H9 (cell line): ENCODE data around the gene ETV6. TPM values are rescaled to one million over a fixed set of nuclear protein-coding genes. Genes with fewer than 3 reads are reported as not detected.

ENCODE experiments used
- DNase-seq: peaks from one replicate; pipeline ENCODE4 v3.0.0-alpha.2; 2017
- H2AFZ ChIP-seq: one replicate; pipeline ENCODE4 v1.6.1; 2013; ENCODE audit warnings: mild to moderate bottlenecking, low read length, control low read depth, moderate library complexity
- H2AK5ac ChIP-seq: 2 replicates; pipeline ENCODE4 v1.6.1; 2013; ENCODE audit warnings: low read length, control low read depth, mixed read lengths; ENCODE audit not compliant: insufficient read length
- H2BK120ac ChIP-seq: one replicate; pipeline ENCODE4 v1.6.1; 2013; ENCODE audit warnings: low read depth, mild to moderate bottlenecking, low read length, control low read depth, inconsistent platforms; ENCODE audit not compliant: poor library complexity, severe bottlenecking
- H2BK12ac ChIP-seq: 2 replicates; pipeline ENCODE4 v1.6.1; 2013; ENCODE audit warnings: low read length, control low read depth, mixed read lengths, low read depth; ENCODE audit not compliant: insufficient read length
- H2BK15ac ChIP-seq: 2 replicates; pipeline ENCODE4 v1.6.1; 2013; ENCODE audit warnings: low read depth, low read length, control low read depth
- H2BK20ac ChIP-seq: one replicate; pipeline ENCODE4 v1.6.1; 2013; ENCODE audit warnings: low read depth, mild to moderate bottlenecking, low read length, control low read depth, inconsistent platforms; ENCODE audit not compliant: poor library complexity, severe bottlenecking
- H2BK5ac ChIP-seq: 2 replicates; pipeline ENCODE4 v1.6.1; 2013; ENCODE audit warnings: low read length, control low read depth, mixed read lengths; ENCODE audit not compliant: insufficient read length
- H3K14ac ChIP-seq: 2 replicates; pipeline ENCODE4 v1.6.1; 2013; ENCODE audit warnings: low read length, control low read depth; ENCODE audit not compliant: insufficient read depth
- H3K18ac ChIP-seq: 2 replicates; pipeline ENCODE4 v1.6.1; 2013; ENCODE audit warnings: low read depth, mild to moderate bottlenecking, mixed read lengths, low read length, control low read depth; ENCODE audit not compliant: insufficient read length
- H3K23ac ChIP-seq: 2 replicates; pipeline ENCODE4 v1.6.1; 2013; ENCODE audit warnings: low read length, control low read depth, mixed read lengths, low read depth; ENCODE audit not compliant: insufficient read length
- H3K23me2 ChIP-seq: 2 replicates; pipeline ENCODE4 v1.6.1; 2013; ENCODE audit warnings: low read depth, mild to moderate bottlenecking, mixed read lengths, low read length, control low read depth; ENCODE audit not compliant: insufficient read length, poor library complexity, severe bottlenecking
- H3K27ac ChIP-seq: 2 replicates; pipeline ENCODE4 v1.5.1; 2013; ENCODE audit warnings: low read length, control low read depth, mixed read lengths, low read depth; ENCODE audit not compliant: insufficient read length
- H3K27me3 ChIP-seq: 2 replicates; pipeline ENCODE4 v1.6.1; 2013; ENCODE audit warnings: low read length, control low read depth, inconsistent platforms; ENCODE audit not compliant: insufficient read depth
- H3K4ac ChIP-seq: 2 replicates; pipeline ENCODE4 v1.6.1; 2013; ENCODE audit warnings: low read depth, mild to moderate bottlenecking, control low read depth, inconsistent platforms, low read length, moderate library complexity
- H3K4me1 ChIP-seq: 2 replicates; pipeline ENCODE4 v1.6.1; 2013; ENCODE audit warnings: low read length, control low read depth, inconsistent platforms; ENCODE audit not compliant: insufficient read depth
- H3K4me2 ChIP-seq: 2 replicates; pipeline ENCODE4 v1.6.1; 2013; ENCODE audit warnings: low read length, control low read depth, mixed read lengths; ENCODE audit not compliant: insufficient read length, insufficient read depth
- H3K56ac ChIP-seq: 2 replicates; pipeline ENCODE4 v1.6.1; 2013; ENCODE audit warnings: low read depth, mild to moderate bottlenecking, mixed read lengths, low read length, control low read depth; ENCODE audit not compliant: insufficient read length
- H3K79me1 ChIP-seq: 2 replicates; pipeline ENCODE4 v1.6.1; 2013; ENCODE audit warnings: low read depth, mild to moderate bottlenecking, moderate library complexity, low read length, control low read depth, inconsistent platforms; ENCODE audit not compliant: insufficient read depth, poor library complexity, severe bottlenecking
- H3K79me2 ChIP-seq: 2 replicates; pipeline ENCODE4 v1.6.1; 2013; ENCODE audit warnings: low read length, control low read depth, inconsistent platforms; ENCODE audit not compliant: insufficient read depth
- H3K9ac ChIP-seq: 2 replicates; pipeline ENCODE4 v1.6.1; 2013; ENCODE audit warnings: low read length, control low read depth, mixed read lengths; ENCODE audit not compliant: insufficient read length; ENCODE audit errors: extremely low read depth
- H3K9me3 ChIP-seq: one replicate; pipeline ENCODE4 v1.6.1; 2013; ENCODE audit warnings: low read depth, low read length, inconsistent platforms; ENCODE audit not compliant: control insufficient read depth
- H3T11ph ChIP-seq: one replicate; pipeline ENCODE4 v1.6.1; 2013; ENCODE audit warnings: mild to moderate bottlenecking, low read length, control low read depth, inconsistent platforms
- H4K20me1 ChIP-seq: one replicate; pipeline ENCODE4 v1.6.1; 2013; ENCODE audit not compliant: control insufficient read depth, insufficient read length, insufficient read depth
- H4K5ac ChIP-seq: 2 replicates; pipeline ENCODE4 v1.6.1; 2013; ENCODE audit warnings: low read depth, mild to moderate bottlenecking, mixed read lengths, low read length, control low read depth; ENCODE audit not compliant: insufficient read length
- H4K8ac ChIP-seq: replicated peaks from 2 replicates; pipeline ENCODE4 v1.6.1; 2013; ENCODE audit warnings: low read length, control low read depth, mixed read lengths, low read depth; ENCODE audit not compliant: insufficient read length
- H4K91ac ChIP-seq: 2 replicates; pipeline ENCODE4 v1.6.1; 2013; ENCODE audit warnings: low read depth, mild to moderate bottlenecking, moderate library complexity, mixed read lengths, low read length, control low read depth; ENCODE audit not compliant: insufficient read length
- H3K27ac Mint-ChIP-seq, 3 experiments: 2 replicates in 2 of 3; 3 replicates in 1 of 3; pipeline ENCODE4 v1.8.0; 2020 to 2021; ENCODE audit warnings: mixed read lengths in 3 of 3, mild to moderate bottlenecking in 1 of 3, moderate library complexity in 1 of 3
- H3K27me3 Mint-ChIP-seq: 2 replicates; pipeline ENCODE4 v1.8.0; 2021; ENCODE audit warnings: low read depth, mild to moderate bottlenecking, moderate library complexity, mixed read lengths
- H3K36me3 Mint-ChIP-seq, 3 experiments: 2 replicates in 2 of 3; 3 replicates in 1 of 3; pipeline ENCODE4 v1.8.0; 2020 to 2021; ENCODE audit warnings: low read depth in 3 of 3, mixed read lengths in 3 of 3; ENCODE audit not compliant: insufficient read depth in 1 of 3
- H3K4me1 Mint-ChIP-seq, 2 experiments: 2 replicates each; pipeline ENCODE4 v1.8.0; 2020; ENCODE audit warnings: mixed read lengths in 2 of 2
- H3K4me3 Mint-ChIP-seq, 2 experiments: 2 replicates in 1 of 2; 3 replicates in 1 of 2; pipeline ENCODE4 v1.8.0; 2020 to 2021; ENCODE audit warnings: mild to moderate bottlenecking in 2 of 2, mixed read lengths in 2 of 2, moderate library complexity in 1 of 2
- H3K9me3 Mint-ChIP-seq, 2 experiments: 2 replicates in 1 of 2; 3 replicates in 1 of 2; pipeline ENCODE4 v1.8.0; 2020; ENCODE audit warnings: mild to moderate bottlenecking in 2 of 2, mixed read lengths in 2 of 2, moderate library complexity in 1 of 2
- total RNA-seq: library from RNA; stranded (reverse); gene quantifications from 2 replicates; pipeline ENCODE4 v1.2.1, GENCODE V29; 2021
- TF ChIP-seq, protein P1 (sequence below): fragments of 200-600 bp; sonication (generic); conservative IDR thresholded peaks from 3 replicates; pipeline ENCODE4 v1.8.0; 2021; ENCODE audit warnings: antibody characterized with exemption, mild to moderate bottlenecking

The ETV6 gene
- total RNA-seq, 1 experiment from 2014 or later, result 28.7 TPM

DNA sequence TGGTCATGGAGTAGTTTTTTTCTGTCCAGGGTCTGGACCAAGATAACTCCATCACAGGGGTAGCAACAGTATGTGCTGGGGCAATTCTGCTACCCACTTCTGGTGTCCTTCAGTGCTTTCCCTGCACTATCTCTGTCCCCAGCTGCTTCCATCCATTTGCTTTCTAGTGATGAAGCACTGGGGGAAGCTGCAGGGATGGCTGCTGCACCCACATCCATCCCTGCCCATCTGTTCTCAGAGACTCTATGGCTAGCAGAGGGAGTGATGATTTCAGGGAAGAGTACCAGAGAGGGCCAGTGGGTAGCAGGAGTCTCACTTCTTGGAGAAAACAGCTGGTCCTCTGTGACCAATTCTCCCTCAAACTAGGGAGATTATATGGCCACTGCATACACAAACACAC lies 44.1 kb downstream of the ETV6 start:
- Histone ChIP-seq H2BK5ac (no peak overlapping the region), H3K18ac (no peak overlapping the region), H3K4me1 (peaks cover under 1% of the 10 kb centered on the region), H3K23me2 (no peaks in the 10 kb centered on the region), H3K14ac (no peak overlapping the region; the same call in 1 of the 2 replicates), H3K27ac (no peak overlapping the region), H3K4me2 (no peak overlapping the region), H3K27me3 (no peaks in the 10 kb centered on the region), H3K4ac (no peak overlapping the region), H3K9ac (no peak overlapping the region), H2BK15ac (no peak overlapping the region), H2BK120ac (no peak overlapping the region), H3T11ph (no peak overlapping the region), H3K9me3 (no peaks in the 10 kb centered on the region), H2BK20ac (no peak overlapping the region), H2AFZ (no peak overlapping the region), H3K23ac (no peak overlapping the region), H4K20me1 (no peaks in the 10 kb centered on the region), H4K91ac (no peak overlapping the region), H3K79me1 (peaks cover 3% of the 10 kb centered on the region), H2AK5ac (no peak overlapping the region), H4K8ac (no peak overlapping the region), H4K5ac (no peak overlapping the region), H2BK12ac (no peak overlapping the region), H3K56ac (no peak overlapping the region), H3K79me2 (peaks cover 3% of the 10 kb centered on the region; the same call in 1 of the 2 replicates)
- no peak for DNase-seq
- TF ChIP-seq, protein P1, sequence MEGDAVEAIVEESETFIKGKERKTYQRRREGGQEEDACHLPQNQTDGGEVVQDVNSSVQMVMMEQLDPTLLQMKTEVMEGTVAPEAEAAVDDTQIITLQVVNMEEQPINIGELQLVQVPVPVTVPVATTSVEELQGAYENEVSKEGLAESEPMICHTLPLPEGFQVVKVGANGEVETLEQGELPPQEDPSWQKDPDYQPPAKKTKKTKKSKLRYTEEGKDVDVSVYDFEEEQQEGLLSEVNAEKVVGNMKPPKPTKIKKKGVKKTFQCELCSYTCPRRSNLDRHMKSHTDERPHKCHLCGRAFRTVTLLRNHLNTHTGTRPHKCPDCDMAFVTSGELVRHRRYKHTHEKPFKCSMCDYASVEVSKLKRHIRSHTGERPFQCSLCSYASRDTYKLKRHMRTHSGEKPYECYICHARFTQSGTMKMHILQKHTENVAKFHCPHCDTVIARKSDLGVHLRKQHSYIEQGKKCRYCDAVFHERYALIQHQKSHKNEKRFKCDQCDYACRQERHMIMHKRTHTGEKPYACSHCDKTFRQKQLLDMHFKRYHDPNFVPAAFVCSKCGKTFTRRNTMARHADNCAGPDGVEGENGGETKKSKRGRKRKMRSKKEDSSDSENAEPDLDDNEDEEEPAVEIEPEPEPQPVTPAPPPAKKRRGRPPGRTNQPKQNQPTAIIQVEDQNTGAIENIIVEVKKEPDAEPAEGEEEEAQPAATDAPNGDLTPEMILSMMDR, result no peak
- Mint-ChIP-seq H3K4me3 (no peak overlapping the region), H3K27ac (no peak overlapping the region), H3K4me1 (peaks cover 9 to 12% of the 10 kb centered on the region in 2 experiments), H3K9me3 (no peaks in the 10 kb centered on the region), H3K27me3 (no peaks in the 10 kb centered on the region), H3K36me3 (no peaks in the 10 kb centered on the region; a peak in 1 of 7 replicates)
